Smooth muscle cell (in vitro differentiated cells): Measurements from ENCODE around the gene TTC8. TPM values are rescaled to one million over a fixed set of nuclear protein-coding genes. Genes with fewer than 3 reads are reported as not detected.

Experiments
- DNase-seq: peaks from one replicate; lab custom pipeline; 2025; ENCODE audit not compliant: unreplicated experiment; lab: John Stamatoyannopoulos, UW
- H2AFZ ChIP-seq: fragments of 200-600 bp; sonication (generic); 2 replicates; pipeline ENCODE4 v1.6.0; 2016; ENCODE audit warnings: antibody characterized with exemption, low read depth, mild to moderate bottlenecking
- H3F3A ChIP-seq: fragments of 200-600 bp; sonication (generic); 2 replicates; pipeline ENCODE4 v1.6.0; 2017; ENCODE audit warnings: antibody characterized with exemption, low read depth
- H3K27ac ChIP-seq: fragments of 200-600 bp; sonication (generic); 2 replicates; pipeline ENCODE4 v1.5.1; 2016; ENCODE audit warnings: low read depth, mild to moderate bottlenecking
- H3K27me3 ChIP-seq: fragments of 200-600 bp; sonication (generic); 2 replicates; pipeline ENCODE4 v1.6.1; 2016; ENCODE audit warnings: low read depth, mild to moderate bottlenecking
- H3K36me3 ChIP-seq: fragments of 200-600 bp; sonication (generic); 2 replicates; pipeline ENCODE4 v1.5.1; 2016; ENCODE audit warnings: low read depth
- H3K4me1 ChIP-seq: fragments of 200-600 bp; sonication (generic); 2 replicates; pipeline ENCODE4 v1.5.1; 2016; ENCODE audit warnings: low read depth
- H3K4me2 ChIP-seq: fragments of 200-600 bp; sonication (generic); 2 replicates; pipeline ENCODE4 v1.6.0; 2016; ENCODE audit warnings: mild to moderate bottlenecking
- H3K4me3 ChIP-seq: fragments of 200-600 bp; sonication (generic); 2 replicates; pipeline ENCODE4 v1.5.1; 2016; ENCODE audit warnings: mild to moderate bottlenecking
- H3K79me2 ChIP-seq: fragments of 200-600 bp; sonication (generic); 2 replicates; pipeline ENCODE4 v1.6.0; 2016; ENCODE audit warnings: low read depth, mild to moderate bottlenecking
- H3K9ac ChIP-seq: fragments of 200-600 bp; sonication (generic); 2 replicates; pipeline ENCODE4 v1.6.0; 2016; ENCODE audit warnings: low read depth
- H3K9me3 ChIP-seq: fragments of 200-600 bp; sonication (generic); replicated peaks from 2 replicates; pipeline ENCODE4 v1.5.1; 2016; ENCODE audit warnings: low read depth
- H4K20me1 ChIP-seq: fragments of 200-600 bp; sonication (generic); 2 replicates; pipeline ENCODE4 v1.6.0; 2016; ENCODE audit warnings: low read depth
- WGBS: methylation state at CpG from one replicate; pipeline ENCODE4 v1.1.7; 2016; ENCODE audit warnings: low lambda C conversion rate; 5-methylcytosine and 5-hydroxymethylcytosine counted together
- polyA plus RNA-seq: library from polyadenylated mRNA; unstranded; fragments of >200 nt; fragmentation: Nextera tagmentation; extraction: Ambion mirVana; gene quantifications from 2 replicates; pipeline ENCODE4 v1.2.1, GENCODE V29; 2016
- total RNA-seq: library from RNA; depleted of rRNA; stranded (reverse); fragments of >200 nt; gene quantifications from 2 replicates; pipeline ENCODE4 v1.2.3, GENCODE V29; 2014
- TF ChIP-seq, protein P1 (sequence below): fragments of 200-600 bp; sonication (generic); IDR thresholded peaks from 2 replicates; pipeline ENCODE4 v1.5.1; 2017; ENCODE audit warnings: borderline replicate concordance, mild to moderate bottlenecking, antibody characterized with exemption; ENCODE audit not compliant: insufficient read depth, poor library complexity, severe bottlenecking

TTC8 gene
- total and polyA plus RNA-seq, 2 experiments from 2014 or later: 20.0 to 58.9 TPM

DNA sequence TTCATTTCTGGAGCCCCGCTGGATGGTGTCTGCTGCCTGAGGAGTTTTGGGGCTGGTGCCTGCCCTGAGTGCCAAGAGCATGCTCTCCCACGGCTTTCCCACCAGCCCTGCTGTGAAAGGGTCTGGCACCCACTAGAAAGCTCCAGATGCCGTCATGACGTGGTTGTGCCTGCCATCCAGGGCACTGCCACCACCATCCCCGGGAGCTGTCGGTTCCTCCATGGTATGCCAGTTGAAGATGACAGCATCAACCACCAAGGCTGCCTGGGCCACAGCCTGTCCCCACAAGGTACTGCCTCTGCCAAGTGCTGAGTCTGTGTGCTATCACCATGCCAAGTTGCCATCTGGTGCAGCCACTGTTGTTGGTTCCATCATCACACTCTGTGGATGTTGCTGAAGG lies 85.9 kb downstream of the TTC8 start:
- Histone ChIP-seq H3K4me2 (no peak overlapping the region), H3K9ac (no peak overlapping the region), H3K27ac (no peak overlapping the region), H3K4me3 (no peak overlapping the region), H4K20me1 (no peaks in the 10 kb centered on the region), H3K9me3 (no peaks in the 10 kb centered on the region), H3K27me3 (no peaks in the 10 kb centered on the region), H3K79me2 (no peaks in the 10 kb centered on the region), H3F3A (no peaks in the 10 kb centered on the region), H3K36me3 (no peaks in the 10 kb centered on the region), H3K4me1 (no peaks in the 10 kb centered on the region), H2AFZ (no peak overlapping the region)
- TF ChIP-seq, protein P1, sequence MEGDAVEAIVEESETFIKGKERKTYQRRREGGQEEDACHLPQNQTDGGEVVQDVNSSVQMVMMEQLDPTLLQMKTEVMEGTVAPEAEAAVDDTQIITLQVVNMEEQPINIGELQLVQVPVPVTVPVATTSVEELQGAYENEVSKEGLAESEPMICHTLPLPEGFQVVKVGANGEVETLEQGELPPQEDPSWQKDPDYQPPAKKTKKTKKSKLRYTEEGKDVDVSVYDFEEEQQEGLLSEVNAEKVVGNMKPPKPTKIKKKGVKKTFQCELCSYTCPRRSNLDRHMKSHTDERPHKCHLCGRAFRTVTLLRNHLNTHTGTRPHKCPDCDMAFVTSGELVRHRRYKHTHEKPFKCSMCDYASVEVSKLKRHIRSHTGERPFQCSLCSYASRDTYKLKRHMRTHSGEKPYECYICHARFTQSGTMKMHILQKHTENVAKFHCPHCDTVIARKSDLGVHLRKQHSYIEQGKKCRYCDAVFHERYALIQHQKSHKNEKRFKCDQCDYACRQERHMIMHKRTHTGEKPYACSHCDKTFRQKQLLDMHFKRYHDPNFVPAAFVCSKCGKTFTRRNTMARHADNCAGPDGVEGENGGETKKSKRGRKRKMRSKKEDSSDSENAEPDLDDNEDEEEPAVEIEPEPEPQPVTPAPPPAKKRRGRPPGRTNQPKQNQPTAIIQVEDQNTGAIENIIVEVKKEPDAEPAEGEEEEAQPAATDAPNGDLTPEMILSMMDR: no peak
- no peak for DNase-seq
- 90% methylated on average over 6 of the region's 6 CpGs for WGBS

GRCh38 chr14:88911809-88912208 lies 87.4 kb downstream of the TTC8 start:
- Histone ChIP-seq H3K4me1 (no peaks in the 10 kb centered on the region), H3K9ac (no peak overlapping the region), H4K20me1 (no peaks in the 10 kb centered on the region), H3F3A (no peaks in the 10 kb centered on the region), H3K79me2 (no peaks in the 10 kb centered on the region), H3K27ac (no peak overlapping the region), H3K4me3 (no peak overlapping the region), H3K9me3 (no peaks in the 10 kb centered on the region), H2AFZ (no peak overlapping the region), H3K27me3 (no peaks in the 10 kb centered on the region), H3K36me3 (no peaks in the 10 kb centered on the region), H3K4me2 (no peak overlapping the region)
- TF ChIP-seq, protein P1: no peak
- DNase-seq: no peak
- WGBS: 89% methylated on average over 4 of the region's 4 CpGs

DNA sequence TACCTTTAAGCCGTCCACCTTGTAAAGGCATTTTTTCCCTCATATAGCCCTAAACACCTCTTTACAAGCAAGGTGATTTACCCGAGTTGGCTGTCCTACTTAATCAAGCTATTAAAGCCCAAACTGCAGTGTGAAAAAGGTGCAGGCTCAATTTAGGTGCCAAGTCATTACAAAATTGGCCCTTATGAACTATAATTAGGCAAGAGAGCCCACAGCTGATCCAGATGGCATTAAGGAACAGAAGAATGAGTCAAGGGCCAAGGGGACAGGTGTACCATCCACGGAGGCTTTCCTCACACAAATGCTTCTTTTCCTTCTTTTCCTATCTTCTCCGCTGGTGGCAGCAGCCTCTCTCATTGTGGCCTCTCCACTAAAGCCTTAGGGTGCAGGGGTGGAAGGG lies 90.5 kb downstream of the TTC8 start:
- H3K4me3 ChIP-seq: no peak overlapping the region
- no peaks in the 10 kb centered on the region for H3K4me1 ChIP-seq
- WGBS: 72% methylated on average over 4 of the region's 4 CpGs
- H4K20me1 ChIP-seq: no peaks in the 10 kb centered on the region
- no peak overlapping the region for H3K27ac ChIP-seq
- H3F3A ChIP-seq: no peaks in the 10 kb centered on the region
- no peaks in the 10 kb centered on the region for H3K27me3 ChIP-seq
- no peaks in the 10 kb centered on the region for H3K9me3 ChIP-seq
- TF ChIP-seq, protein P1: no peak
- no peak overlapping the region for H3K4me2 ChIP-seq
- H2AFZ ChIP-seq: no peak overlapping the region
- H3K79me2 ChIP-seq: no peaks in the 10 kb centered on the region
- no peak for DNase-seq
- no peaks in the 10 kb centered on the region for H3K36me3 ChIP-seq
- no peak overlapping the region for H3K9ac ChIP-seq

DNA sequence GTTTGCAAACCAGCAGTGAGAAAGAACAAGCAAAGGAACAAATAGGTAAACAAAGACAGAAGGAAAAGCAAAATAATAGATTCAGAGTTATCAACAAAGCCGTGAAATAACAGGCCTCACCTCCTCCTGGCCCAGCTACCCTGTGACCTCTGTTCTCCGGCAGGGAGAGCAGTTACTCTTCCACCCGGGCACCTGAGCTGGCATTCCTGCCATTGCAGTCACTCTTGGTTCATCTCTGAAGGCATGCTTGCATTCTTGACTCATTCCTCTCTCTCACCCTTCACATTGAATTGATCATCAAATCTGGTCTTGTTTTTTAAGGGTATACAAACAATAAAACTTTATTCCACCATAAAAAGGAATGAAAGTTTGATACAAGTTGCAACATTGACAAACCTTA lies 95.1 kb downstream of the TTC8 start:
- H3K4me2 ChIP-seq: no peak overlapping the region
- H3K4me1 ChIP-seq: no peaks in the 10 kb centered on the region
- TF ChIP-seq, protein P1: no peak
- no peaks in the 10 kb centered on the region for H3F3A ChIP-seq
- H3K9me3 ChIP-seq: no peaks in the 10 kb centered on the region
- H4K20me1 ChIP-seq: no peaks in the 10 kb centered on the region
- H3K4me3 ChIP-seq: no peak overlapping the region
- no peaks in the 10 kb centered on the region for H3K79me2 ChIP-seq
- DNase-seq: no peak
- H2AFZ ChIP-seq: no peak overlapping the region
- H3K27me3 ChIP-seq: no peaks in the 10 kb centered on the region
- no peak overlapping the region for H3K27ac ChIP-seq
- no peaks in the 10 kb centered on the region for H3K36me3 ChIP-seq
- no peak overlapping the region for H3K9ac ChIP-seq
- WGBS: 81% methylated on average over 3 of the region's 3 CpGs
